ENCODE measurements around the gene CYTH4. TPM values are rescaled to one million over a fixed set of nuclear protein-coding genes. Genes with fewer than 3 reads are reported as not detected.
A peak's percentile ranks its signal among the peaks of the same experiment; 100 is the strongest.

CYTH4 gene
- total and polyA plus RNA-seq, 4 donors, result 10.5 to 84.2 (median 35.0) TPM

DNA sequence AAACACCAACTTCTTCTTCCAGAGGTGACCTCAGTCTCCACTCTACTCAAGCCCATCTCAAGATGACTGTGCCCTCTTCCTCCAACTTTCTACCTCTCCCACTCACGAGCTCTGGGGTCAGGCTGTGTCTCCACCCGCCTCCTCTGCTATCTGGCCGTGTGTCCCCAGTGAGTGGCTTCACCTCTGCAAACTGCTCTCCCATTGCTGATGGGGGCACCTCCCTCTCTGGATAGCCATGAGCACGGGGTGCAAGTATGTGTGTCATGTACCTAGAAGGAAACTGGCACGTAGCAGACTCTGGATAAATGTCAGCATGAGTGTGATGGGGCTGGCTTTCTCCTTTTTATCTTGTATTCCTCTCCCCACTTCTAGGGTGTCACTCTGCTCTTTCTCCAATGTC lies 20.0 kb upstream of the CYTH4 start:
- DNase-seq (no peak), ATAC-seq (ENCODE audit: insufficient read depth, low FRiP score) (no peak)
- TF ChIP-seq, protein P1, sequence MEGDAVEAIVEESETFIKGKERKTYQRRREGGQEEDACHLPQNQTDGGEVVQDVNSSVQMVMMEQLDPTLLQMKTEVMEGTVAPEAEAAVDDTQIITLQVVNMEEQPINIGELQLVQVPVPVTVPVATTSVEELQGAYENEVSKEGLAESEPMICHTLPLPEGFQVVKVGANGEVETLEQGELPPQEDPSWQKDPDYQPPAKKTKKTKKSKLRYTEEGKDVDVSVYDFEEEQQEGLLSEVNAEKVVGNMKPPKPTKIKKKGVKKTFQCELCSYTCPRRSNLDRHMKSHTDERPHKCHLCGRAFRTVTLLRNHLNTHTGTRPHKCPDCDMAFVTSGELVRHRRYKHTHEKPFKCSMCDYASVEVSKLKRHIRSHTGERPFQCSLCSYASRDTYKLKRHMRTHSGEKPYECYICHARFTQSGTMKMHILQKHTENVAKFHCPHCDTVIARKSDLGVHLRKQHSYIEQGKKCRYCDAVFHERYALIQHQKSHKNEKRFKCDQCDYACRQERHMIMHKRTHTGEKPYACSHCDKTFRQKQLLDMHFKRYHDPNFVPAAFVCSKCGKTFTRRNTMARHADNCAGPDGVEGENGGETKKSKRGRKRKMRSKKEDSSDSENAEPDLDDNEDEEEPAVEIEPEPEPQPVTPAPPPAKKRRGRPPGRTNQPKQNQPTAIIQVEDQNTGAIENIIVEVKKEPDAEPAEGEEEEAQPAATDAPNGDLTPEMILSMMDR (IDR thresholded peaks at IDR 0.05; ENCODE audit: control extremely low read depth, extremely low read depth), result no peak
- peaks cover 0 to 9% (median 0%) of the 10 kb centered on the region in 5 donors for H3K4me1 ChIP-seq (ENCODE audit: control insufficient read depth in 5 of 5, insufficient read depth in 5 of 5, low read length in 5 of 5)
- peaks cover 0 to 9% (median 4%) of the 10 kb centered on the region in 4 donors for H3K9me3 ChIP-seq (ENCODE audit: control insufficient read depth in 4 of 4, insufficient read depth in 3 of 4, low read length in 3 of 4)
- H3K9ac ChIP-seq (ENCODE audit: insufficient read depth in 1 of 2, low read length in 2 of 2), result no peak overlapping the region
- H3K4me3 ChIP-seq, result no peak overlapping the region
- H3K36me3 ChIP-seq (ENCODE audit: control insufficient read depth in 4 of 4, insufficient read depth in 4 of 4, low read length in 4 of 4), result no peaks in the 10 kb centered on the region
- H3K27me3 ChIP-seq (ENCODE audit: control insufficient read depth in 3 of 3, insufficient read depth in 3 of 3, low read length in 2 of 3), result peaks cover 0 to 18% (median 15%) of the 10 kb centered on the region in 3 donors
- no peak overlapping the region for H3K27ac ChIP-seq (ENCODE audit: low read depth in 1 of 2, low read length in 1 of 2)
- WGBS, 2 donors, result 77 to 88% methylated on average over 5 of the region's 5 CpGs

- no peak overlapping the region for H3K9ac ChIP-seq (ENCODE audit: insufficient read depth in 1 of 2, low read length in 2 of 2)
- H3K4me1 ChIP-seq (ENCODE audit: control insufficient read depth in 5 of 5, insufficient read depth in 5 of 5, low read length in 5 of 5), result peaks cover 0 to 8% (median 0%) of the 10 kb centered on the region in 5 donors
- H3K4me3 ChIP-seq, result no peak overlapping the region
- DNase-seq (peak in 1 of 3 donors; percentile 4), ATAC-seq (ENCODE audit: insufficient read depth, low FRiP score) (no peak)
- TF ChIP-seq, protein P1 (IDR thresholded peaks at IDR 0.05; ENCODE audit: control extremely low read depth, extremely low read depth), result no peak
- WGBS, 2 donors, result 87 to 90% methylated on average over 10 of the region's 10 CpGs
- H3K9me3 ChIP-seq (ENCODE audit: control insufficient read depth in 4 of 4, insufficient read depth in 3 of 4, low read length in 3 of 4), result peaks cover 0 to 9% (median 4%) of the 10 kb centered on the region in 4 donors
- H3K36me3 ChIP-seq (ENCODE audit: control insufficient read depth in 4 of 4, insufficient read depth in 4 of 4, low read length in 4 of 4), result no peaks in the 10 kb centered on the region
- no peak overlapping the region for H3K27ac ChIP-seq (ENCODE audit: low read depth in 1 of 2, low read length in 1 of 2)
- H3K27me3 ChIP-seq (ENCODE audit: control insufficient read depth in 3 of 3, insufficient read depth in 3 of 3, low read length in 2 of 3), result peaks cover 0 to 8% (median 7%) of the 10 kb centered on the region in 3 donors
Observed at GRCh38 chr22:37263966-37264887, 18.1 kb upstream of the CYTH4 start.

- H3K9ac ChIP-seq (ENCODE audit: insufficient read depth in 1 of 2, low read length in 2 of 2), result peak overlapping the region in 1 of 2 donors; percentile 46
- no peak overlapping the region for H3K4me3 ChIP-seq
- H3K27ac ChIP-seq (ENCODE audit: low read depth in 1 of 2, low read length in 1 of 2), result no peak overlapping the region
- DNase-seq, result peak in 1 of 3 donors; percentile 18
- H3K36me3 ChIP-seq (ENCODE audit: control insufficient read depth in 4 of 4, insufficient read depth in 4 of 4, low read length in 4 of 4), result no peaks in the 10 kb centered on the region
- H3K4me1 ChIP-seq (ENCODE audit: control insufficient read depth in 5 of 5, insufficient read depth in 5 of 5, low read length in 5 of 5), result peaks cover 0 to 3% (median 0%) of the 10 kb centered on the region in 5 donors
- TF ChIP-seq, protein P1 (IDR thresholded peaks at IDR 0.05; ENCODE audit: control extremely low read depth, extremely low read depth), result no peak
- H3K9me3 ChIP-seq (ENCODE audit: control insufficient read depth in 4 of 4, insufficient read depth in 3 of 4, low read length in 3 of 4), result peaks cover 0 to 9% (median 4%) of the 10 kb centered on the region in 4 donors
- no peaks in the 10 kb centered on the region for H3K27me3 ChIP-seq (ENCODE audit: control insufficient read depth in 3 of 3, insufficient read depth in 3 of 3, low read length in 2 of 3)
- ATAC-seq (ENCODE audit: insufficient read depth, low FRiP score), result no peak
- 35 to 40% methylated on average over 18 of the region's 18 CpGs for WGBS, 2 donors
Observed at GRCh38 chr22:37266581-37267134, 15.7 kb upstream of the CYTH4 start.
